ENCODE measurements around the gene SPTBN2. TPM values are rescaled to one million over a fixed set of nuclear protein-coding genes. Genes with fewer than 3 reads are reported as not detected.

SPTBN2 gene
- total RNA-seq, 2 experiments from 2014 or later, result 1.4 to 1.8 TPM

GRCh38 chr11:66705587-66706335 is 23.3 kb downstream of the SPTBN2 start:
- H3K27ac Mint-ChIP-seq, result no peak overlapping the region

GRCh38 chr11:66704659-66705360 is 24.2 kb downstream of the SPTBN2 start:
- Mint-ChIP-seq H3K27ac (no peak overlapping the region), H3K36me3 (ENCODE audit: low read depth) (no peaks in the 10 kb centered on the region), H3K4me3 (no peak overlapping the region), H3K9me3 (no peaks in the 10 kb centered on the region), H3K4me1 (ENCODE audit: low read depth) (peaks cover 2% of the 10 kb centered on the region), H3K27me3 (no peaks in the 10 kb centered on the region)
- ChIA-PET POLR2A (interaction anchor here (0.6 kb wide), 1 partner anchor 136 kb away, joined by 4 read pairs; no protein-coding TSS in a partner anchor), CTCF (interaction anchor here (1.2 kb wide), 1 partner anchor 27 kb away, joined by 3 read pairs; the partner anchor contains the start of gene RBM4B)
- intact Hi-C loops (cut with micrococcal nuclease), result no loop called here
- DNase-seq (no peak), ATAC-seq (no peak)
- TF ChIP-seq CTCF (IDR thresholded peaks at IDR 0.05), result no peak

More at GRCh38 chr11:66705587-66706335, 23.3 kb downstream of the SPTBN2 start:
- TF ChIP-seq CTCF (IDR thresholded peaks at IDR 0.05), result no peak
- POLR2A ChIA-PET, result interaction anchor here (0.6 kb wide), 1 partner anchor 135 kb away, joined by 4 read pairs; no protein-coding TSS in a partner anchor
- CTCF ChIA-PET, result interaction anchor here (1.2 kb wide), 1 partner anchor 28 kb away, joined by 3 read pairs; the partner anchor contains the start of gene RBM4B
- intact Hi-C loops (cut with micrococcal nuclease), result no loop called here
- ATAC-seq (no peak), DNase-seq (no peak)
- Mint-ChIP-seq H3K27me3 (no peaks in the 10 kb centered on the region), H3K9me3 (no peaks in the 10 kb centered on the region), H3K4me3 (no peak overlapping the region), H3K36me3 (ENCODE audit: low read depth) (no peaks in the 10 kb centered on the region), H3K4me1 (ENCODE audit: low read depth) (peaks cover 2% of the 10 kb centered on the region)

GRCh38 chr11:66701432-66702240 is 27.4 kb downstream of the SPTBN2 start:
- CTCF ChIA-PET, result interaction anchor here (1.0 kb wide), 1 partner anchor 133 kb away, joined by 4 read pairs; no protein-coding TSS in a partner anchor
- ATAC-seq, result no peak

GRCh38 chr11:66700742-66701141 is 28.3 kb downstream of the SPTBN2 start:
- ATAC-seq (no peak), DNase-seq (no peak)
- Mint-ChIP-seq H3K9me3 (no peaks in the 10 kb centered on the region), H3K27me3 (no peaks in the 10 kb centered on the region), H3K4me3 (no peak overlapping the region), H3K27ac (no peak overlapping the region), H3K36me3 (ENCODE audit: low read depth) (no peaks in the 10 kb centered on the region), H3K4me1 (ENCODE audit: low read depth) (peaks cover 2% of the 10 kb centered on the region)
- POLR2A ChIA-PET, result no interaction called here
- TF ChIP-seq CTCF (IDR thresholded peaks at IDR 0.05), result no peak
- CTCF ChIA-PET, result interaction anchor here (1.0 kb wide), 1 partner anchor 133 kb away, joined by 4 read pairs; no protein-coding TSS in a partner anchor
- intact Hi-C loops (cut with micrococcal nuclease), result no loop called here

More at GRCh38 chr11:66701432-66702240, 27.4 kb downstream of the SPTBN2 start:
- DNase-seq, result peak; percentile 56
- Mint-ChIP-seq H3K9me3 (no peaks in the 10 kb centered on the region), H3K27me3 (no peaks in the 10 kb centered on the region), H3K27ac (no peak overlapping the region), H3K4me3 (no peak overlapping the region), H3K4me1 (ENCODE audit: low read depth) (peaks cover 2% of the 10 kb centered on the region), H3K36me3 (ENCODE audit: low read depth) (no peaks in the 10 kb centered on the region)
- TF ChIP-seq CTCF (IDR thresholded peaks at IDR 0.05), result no peak
- POLR2A ChIA-PET, result no interaction called here
- intact Hi-C loops (cut with micrococcal nuclease), result no loop called here
